ENCODE results near the gene LRRC52.

The LRRC52 gene

DNA sequence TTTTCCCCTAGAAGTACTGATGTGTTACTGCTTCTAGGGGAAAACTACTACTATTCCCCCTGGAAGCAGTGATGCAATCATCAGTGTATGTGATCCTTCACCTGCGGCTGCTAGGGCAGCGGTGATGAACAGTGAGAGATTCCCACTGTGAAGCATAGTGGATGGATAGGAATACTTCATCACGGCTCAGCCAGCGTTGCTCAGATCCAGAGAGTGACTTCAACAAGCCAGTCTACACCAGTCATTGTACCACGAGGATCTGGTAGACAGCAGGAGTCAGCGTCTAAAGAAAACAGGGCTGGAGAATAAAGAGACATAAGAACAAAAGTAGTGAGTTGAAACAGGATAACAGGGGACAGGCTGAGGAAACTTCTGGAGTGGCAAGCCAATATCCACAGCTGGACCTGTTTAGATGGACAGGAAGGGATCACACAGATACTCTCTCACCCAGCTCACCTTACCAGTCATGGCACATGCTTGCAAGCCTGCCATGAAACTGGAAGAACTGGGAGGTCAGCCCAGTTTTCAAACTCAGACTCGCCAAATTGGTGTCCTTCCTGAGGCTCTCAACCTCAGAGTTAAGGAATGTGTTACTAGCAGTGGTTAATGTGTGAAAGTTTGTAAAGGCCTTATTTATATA lies 42.4 kb upstream of the LRRC52 start:
- no peak for DNase-seq (ENCODE audit: low read depth)
- H3K4me3 ChIP-seq (ENCODE audit: low read length): no peak overlapping the region
- TF ChIP-seq CTCF (conservative IDR thresholded peaks at IDR 0.05; ENCODE audit: low read length): no peak

DNA sequence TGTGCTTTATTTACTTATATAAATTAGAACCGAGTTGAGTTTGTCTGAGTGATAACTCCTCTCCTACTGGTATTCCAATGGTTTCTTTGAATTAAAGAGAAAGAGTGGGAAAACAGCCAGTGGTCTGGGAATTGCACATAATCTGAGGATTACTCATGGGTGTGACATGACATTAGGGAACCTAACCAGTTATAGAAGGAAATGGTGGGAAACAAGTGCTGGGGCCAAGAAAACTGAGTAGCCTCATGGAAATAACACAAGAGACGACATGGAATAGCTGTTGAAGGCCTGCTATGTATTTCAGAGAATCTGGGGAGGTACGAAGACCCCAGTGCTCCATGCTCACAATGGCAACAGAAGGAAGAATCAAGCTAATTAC lies 41.8 kb upstream of the LRRC52 start:
- DNase-seq (ENCODE audit: low read depth): no peak
- no peak overlapping the region for H3K4me3 ChIP-seq (ENCODE audit: low read length)
- TF ChIP-seq CTCF (conservative IDR thresholded peaks at IDR 0.05; ENCODE audit: low read length): no peak

- no peak for DNase-seq (ENCODE audit: low read depth)
- no peak for TF ChIP-seq CTCF (conservative IDR thresholded peaks at IDR 0.05; ENCODE audit: low read length)
- no peak overlapping the region for H3K4me3 ChIP-seq (ENCODE audit: low read length)
Observed at GRCh38 chr1:165507570-165507969, 36.2 kb upstream of the LRRC52 start.

DNA sequence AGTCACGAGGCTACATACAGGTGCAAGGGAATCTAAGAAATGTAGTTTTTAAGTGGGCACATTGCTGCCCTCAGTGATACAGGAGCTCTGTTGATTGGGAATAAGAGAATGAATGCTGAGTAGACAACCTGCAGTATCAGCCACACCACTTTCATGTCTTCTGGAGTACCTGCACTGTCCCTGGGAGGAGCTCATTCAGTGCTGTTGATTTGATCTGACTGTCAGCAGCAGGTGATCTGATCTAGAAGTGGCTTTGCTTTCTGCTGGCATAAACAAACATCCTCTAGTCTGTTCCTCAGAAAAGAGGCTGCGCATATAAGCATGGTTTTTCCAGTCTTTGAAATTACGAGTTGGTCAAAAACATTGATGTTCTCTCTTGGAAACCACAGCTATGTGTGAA lies 35.5 kb upstream of the LRRC52 start:
- H3K4me3 ChIP-seq (ENCODE audit: low read length): no peak overlapping the region
- DNase-seq (ENCODE audit: low read depth): no peak
- TF ChIP-seq CTCF (conservative IDR thresholded peaks at IDR 0.05; ENCODE audit: low read length): no peak

DNA sequence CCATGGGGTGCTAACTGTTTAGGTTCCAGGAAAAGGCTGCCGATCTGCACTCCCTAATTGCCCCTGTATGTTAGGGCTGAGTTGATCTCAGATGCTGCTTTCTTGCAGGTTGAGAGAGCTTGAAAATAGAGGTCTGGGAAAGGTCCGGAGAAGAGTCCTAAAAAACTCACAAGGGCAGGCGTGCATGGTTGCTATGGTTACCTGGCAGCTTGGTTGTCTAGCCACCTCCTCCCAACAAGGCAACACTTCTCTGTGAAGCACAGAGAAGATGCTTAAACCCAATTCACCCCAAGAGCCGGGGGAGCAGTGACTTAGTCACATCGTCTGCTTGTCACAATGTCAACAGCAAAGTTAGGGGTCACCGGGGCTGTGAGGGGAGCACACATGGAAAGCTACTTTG lies 31.0 kb upstream of the LRRC52 start:
- no peak for TF ChIP-seq CTCF (conservative IDR thresholded peaks at IDR 0.05; ENCODE audit: low read length)
- no peak for DNase-seq (ENCODE audit: low read depth)
- H3K4me3 ChIP-seq (ENCODE audit: low read length): no peak overlapping the region

DNA sequence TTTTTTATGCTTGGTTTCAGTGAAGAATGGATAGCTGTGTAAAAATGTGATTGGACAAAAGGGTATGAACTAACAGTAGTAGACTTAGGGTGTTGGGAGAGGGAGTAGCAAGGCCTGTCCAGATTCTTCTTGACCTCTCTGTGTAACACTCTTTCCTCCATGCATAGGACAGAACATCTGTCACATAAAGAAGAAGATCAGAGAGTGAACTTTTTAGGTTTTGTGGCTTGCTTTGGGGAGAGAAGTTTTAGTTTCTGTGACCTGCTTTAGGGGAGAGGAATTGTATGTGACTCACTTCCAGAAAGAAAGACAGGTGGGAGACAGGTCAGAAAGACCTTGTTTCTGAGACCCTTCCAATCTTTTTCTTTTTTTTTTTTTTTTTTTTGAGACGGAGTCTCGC lies 27.3 kb upstream of the LRRC52 start:
- no peak overlapping the region for H3K4me3 ChIP-seq (ENCODE audit: low read length)
- no peak for TF ChIP-seq CTCF (conservative IDR thresholded peaks at IDR 0.05; ENCODE audit: low read length)
- no peak for DNase-seq (ENCODE audit: low read depth)

GRCh38 chr1:165520646-165521045 lies 23.2 kb upstream of the LRRC52 start:
- H3K4me3 ChIP-seq (ENCODE audit: low read length): no peak overlapping the region
- no peak for DNase-seq (ENCODE audit: low read depth)
- TF ChIP-seq CTCF (conservative IDR thresholded peaks at IDR 0.05; ENCODE audit: low read length): no peak

All from AG10803 (cell line).